Measurements from ENCODE around the gene ALPI.

Gene ALPI

GRCh38 chr2:232434563-232435374 lies 21.2 kb upstream of the ALPI start:
- TF ChIP-seq, protein P1, sequence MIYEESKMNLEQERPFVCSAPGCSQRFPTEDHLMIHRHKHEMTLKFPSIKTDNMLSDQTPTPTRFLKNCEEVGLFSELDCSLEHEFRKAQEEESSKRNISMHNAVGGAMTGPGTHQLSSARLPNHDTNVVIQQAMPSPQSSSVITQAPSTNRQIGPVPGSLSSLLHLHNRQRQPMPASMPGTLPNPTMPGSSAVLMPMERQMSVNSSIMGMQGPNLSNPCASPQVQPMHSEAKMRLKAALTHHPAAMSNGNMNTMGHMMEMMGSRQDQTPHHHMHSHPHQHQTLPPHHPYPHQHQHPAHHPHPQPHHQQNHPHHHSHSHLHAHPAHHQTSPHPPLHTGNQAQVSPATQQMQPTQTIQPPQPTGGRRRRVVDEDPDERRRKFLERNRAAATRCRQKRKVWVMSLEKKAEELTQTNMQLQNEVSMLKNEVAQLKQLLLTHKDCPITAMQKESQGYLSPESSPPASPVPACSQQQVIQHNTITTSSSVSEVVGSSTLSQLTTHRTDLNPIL (CRISPR knock-in tag; IDR thresholded peaks at IDR 0.05; ENCODE audit: low read depth), result no peak
- TF ChIP-seq ZNF565 (CRISPR knock-in tag; conservative IDR thresholded peaks at IDR 0.05; ENCODE audit: low read depth), result no peak
- no peak for TF ChIP-seq CSRNP3 (CRISPR knock-in tag; IDR thresholded peaks at IDR 0.05)
- TF ChIP-seq OSR1 (CRISPR knock-in tag; IDR thresholded peaks at IDR 0.05), result no peak
- TF ChIP-seq ARNTL (CRISPR knock-in tag; IDR thresholded peaks at IDR 0.05; ENCODE audit: borderline replicate concordance, low read depth), result no peak
- TF ChIP-seq SNAI2 (CRISPR knock-in tag; IDR thresholded peaks at IDR 0.05), result no peak
- no peak for TF ChIP-seq ZC3H10 (CRISPR knock-in tag; IDR thresholded peaks at IDR 0.05)
- TF ChIP-seq TOX (CRISPR knock-in tag; IDR thresholded peaks at IDR 0.05; ENCODE audit: borderline replicate concordance), result no peak
- TF ChIP-seq TCF4 (CRISPR knock-in tag; IDR thresholded peaks at IDR 0.05; ENCODE audit: borderline replicate concordance), result no peak
- no peak for TF ChIP-seq ESRRG (CRISPR knock-in tag; IDR thresholded peaks at IDR 0.05)
- no peak for TF ChIP-seq ZNF8 (CRISPR knock-in tag; IDR thresholded peaks at IDR 0.05)
- TF ChIP-seq GLIS3 (CRISPR knock-in tag; IDR thresholded peaks at IDR 0.05), result no peak
- no peak for TF ChIP-seq ZFP3 (CRISPR knock-in tag; IDR thresholded peaks at IDR 0.05)
- no peak for ATAC-seq

- TF ChIP-seq ZNF8 (CRISPR knock-in tag; IDR thresholded peaks at IDR 0.05), result no peak
- TF ChIP-seq CSDC2 (CRISPR knock-in tag; IDR thresholded peaks at IDR 0.05), result no peak
- TF ChIP-seq, protein P2, sequence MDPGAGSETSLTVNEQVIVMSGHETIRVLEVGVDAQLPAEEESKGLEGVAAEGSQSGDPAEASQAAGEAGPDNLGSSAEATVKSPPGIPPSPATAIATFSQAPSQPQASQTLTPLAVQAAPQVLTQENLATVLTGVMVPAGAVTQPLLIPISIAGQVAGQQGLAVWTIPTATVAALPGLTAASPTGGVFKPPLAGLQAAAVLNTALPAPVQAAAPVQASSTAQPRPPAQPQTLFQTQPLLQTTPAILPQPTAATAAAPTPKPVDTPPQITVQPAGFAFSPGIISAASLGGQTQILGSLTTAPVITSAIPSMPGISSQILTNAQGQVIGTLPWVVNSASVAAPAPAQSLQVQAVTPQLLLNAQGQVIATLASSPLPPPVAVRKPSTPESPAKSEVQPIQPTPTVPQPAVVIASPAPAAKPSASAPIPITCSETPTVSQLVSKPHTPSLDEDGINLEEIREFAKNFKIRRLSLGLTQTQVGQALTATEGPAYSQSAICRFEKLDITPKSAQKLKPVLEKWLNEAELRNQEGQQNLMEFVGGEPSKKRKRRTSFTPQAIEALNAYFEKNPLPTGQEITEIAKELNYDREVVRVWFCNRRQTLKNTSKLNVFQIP (CRISPR knock-in tag; IDR thresholded peaks at IDR 0.05; ENCODE audit: borderline replicate concordance, low read depth), result no peak
- no peak for TF ChIP-seq CSRNP3 (CRISPR knock-in tag; IDR thresholded peaks at IDR 0.05)
- TF ChIP-seq OSR1 (CRISPR knock-in tag; IDR thresholded peaks at IDR 0.05), result no peak
- ATAC-seq, result no peak
Measured at GRCh38 chr2:232435375-232435648, 20.6 kb upstream of the ALPI start.

GRCh38 chr2:232435805-232436204 lies 20.1 kb upstream of the ALPI start:
- TF ChIP-seq ESRRG (CRISPR knock-in tag; IDR thresholded peaks at IDR 0.05), result no peak
- TF ChIP-seq ZFP30 (CRISPR knock-in tag; IDR thresholded peaks at IDR 0.05), result no peak
- no peak for TF ChIP-seq RARB (CRISPR knock-in tag; IDR thresholded peaks at IDR 0.05)
- TF ChIP-seq ISL1 (CRISPR knock-in tag; IDR thresholded peaks at IDR 0.05), result no peak
- TF ChIP-seq ZC3H10 (CRISPR knock-in tag; IDR thresholded peaks at IDR 0.05), result no peak
- no peak for TF ChIP-seq TOX (CRISPR knock-in tag; IDR thresholded peaks at IDR 0.05; ENCODE audit: borderline replicate concordance)
- TF ChIP-seq, protein P1 (CRISPR knock-in tag; IDR thresholded peaks at IDR 0.05; ENCODE audit: low read depth), result no peak
- no peak for TF ChIP-seq TCF4 (CRISPR knock-in tag; IDR thresholded peaks at IDR 0.05; ENCODE audit: borderline replicate concordance)
- TF ChIP-seq PPARA (CRISPR knock-in tag; IDR thresholded peaks at IDR 0.05; ENCODE audit: borderline replicate concordance), result no peak
- TF ChIP-seq ZFP3 (CRISPR knock-in tag; IDR thresholded peaks at IDR 0.05), result no peak
- TF ChIP-seq ZNF8 (CRISPR knock-in tag; IDR thresholded peaks at IDR 0.05), result no peak
- TF ChIP-seq CSRNP3 (CRISPR knock-in tag; IDR thresholded peaks at IDR 0.05), result no peak
- no peak for TF ChIP-seq OSR1 (CRISPR knock-in tag; IDR thresholded peaks at IDR 0.05)
- TF ChIP-seq, protein P2 (CRISPR knock-in tag; IDR thresholded peaks at IDR 0.05; ENCODE audit: borderline replicate concordance, low read depth), result no peak
- TF ChIP-seq ZNF565 (CRISPR knock-in tag; conservative IDR thresholded peaks at IDR 0.05; ENCODE audit: low read depth), result no peak
- no peak for TF ChIP-seq BACH2 (CRISPR knock-in tag; IDR thresholded peaks at IDR 0.05; ENCODE audit: borderline replicate concordance)
- no peak for TF ChIP-seq ZNF70 (CRISPR knock-in tag; IDR thresholded peaks at IDR 0.05)
- TF ChIP-seq GLIS3 (CRISPR knock-in tag; IDR thresholded peaks at IDR 0.05), result no peak
- no peak for TF ChIP-seq SNAI2 (CRISPR knock-in tag; IDR thresholded peaks at IDR 0.05)

More at GRCh38 chr2:232435805-232436204, 20.1 kb upstream of the ALPI start:
- no peak for ATAC-seq
